Tibial artery (tissue), 4 donors: ENCODE data around the gene RYK.

Experiments
- DNase-seq, 2 donors: peaks; one replicate each; pipeline ENCODE4 v3.0.0-alpha.2; 2019
- H3K27ac ChIP-seq, 2 donors: fragments of 200-600 bp; sonication (generic) in 1 of 2; 1 replicate in 1 of 2; 2 replicates in 1 of 2; pipeline ENCODE4 v1.5.1; 2018 to 2019; ENCODE audit warnings: mild to moderate bottlenecking in 1 of 2
- H3K27me3 ChIP-seq, 2 donors: fragments of 200-600 bp; sonication (generic) in 1 of 2; one replicate each; pipeline versions ENCODE4 v1.5.1 to v1.6.0; 2016 to 2019
- H3K36me3 ChIP-seq, 3 donors: fragments of 200-600 bp; sonication (generic) in 2 of 3; one replicate each; pipeline ENCODE4 v1.5.1; 2016 to 2019; ENCODE audit warnings: mild to moderate bottlenecking in 2 of 3
- H3K4me1 ChIP-seq, 4 donors: fragments of 200-600 bp; sonication (generic) in 2 of 4; 1 replicate in 3 of 4; 2 replicates in 1 of 4; pipeline ENCODE4 v1.5.1; 2016 to 2019
- H3K4me3 ChIP-seq, 2 donors: fragments of 200-600 bp; sonication (generic) in 1 of 2; 1 replicate in 1 of 2; 2 replicates in 1 of 2; pipeline ENCODE4 v1.5.1; 2018 to 2019; ENCODE audit warnings: mild to moderate bottlenecking in 2 of 2
- H3K9me3 ChIP-seq, 3 donors: fragments of 200-600 bp; sonication (generic) in 1 of 3; one replicate each; pipeline ENCODE4 v1.5.1; 2016 to 2019
- CTCF ChIP-seq, 2 experiments: fragments of 200-600 bp in 1 of 2; fragments of 450-650 bp in 1 of 2; IDR thresholded peaks; one replicate each; pipeline ENCODE4 v1.5.1; 2017 to 2019; ENCODE audit warnings: antibody characterized with exemption in 2 of 2, mild to moderate bottlenecking in 1 of 2, moderate library complexity in 1 of 2
- intact Hi-C: fragments of 100-400 bp; cut with DNase I; formaldehyde crosslinking; loops from one replicate; pipeline ENCODE4 v1.15.0; 2023; ENCODE audit warnings: low total_unique reads

The RYK gene

GRCh38 chr3:134126153-134126552 lies 124.5 kb downstream of the RYK start:
- Histone ChIP-seq H3K27ac (no peak overlapping the region), H3K4me3 (no peak overlapping the region), H3K9me3 (peaks cover 0 to 28% (median 0%) of the 10 kb centered on the region in 3 donors), H3K27me3 (no peaks in the 10 kb centered on the region), H3K36me3 (peaks cover 19 to 41% (median 29%) of the 10 kb centered on the region in 3 donors), H3K4me1 (no peaks in the 10 kb centered on the region)
- intact Hi-C loops = loop anchor here (5.0 kb wide), 1 partner anchor 1026 kb away; no protein-coding TSS in a partner anchor
- TF ChIP-seq CTCF (IDR thresholded peaks at IDR 0.05) = no peak
- DNase-seq = no peak

- no peaks in the 10 kb centered on the region for H3K27me3 ChIP-seq
- no peak for DNase-seq
- peaks cover 7 to 9% (median 8%) of the 10 kb centered on the region in 3 donors for H3K36me3 ChIP-seq
- H3K27ac ChIP-seq = no peak overlapping the region
- TF ChIP-seq CTCF (IDR thresholded peaks at IDR 0.05) = no peak
- H3K4me1 ChIP-seq = no peaks in the 10 kb centered on the region
- intact Hi-C loops = no loop called here
- peaks cover 3 to 22% (median 12%) of the 10 kb centered on the region in 3 donors for H3K9me3 ChIP-seq
- no peak overlapping the region for H3K4me3 ChIP-seq
Measured at GRCh38 chr3:134114726-134115125, 135.9 kb downstream of the RYK start.

GRCh38 chr3:134111616-134112015 lies 139.0 kb downstream of the RYK start:
- Histone ChIP-seq H3K27ac (no peak overlapping the region), H3K27me3 (no peaks in the 10 kb centered on the region), H3K4me1 (no peaks in the 10 kb centered on the region), H3K9me3 (peaks cover 0 to 16% (median 0%) of the 10 kb centered on the region in 3 donors), H3K36me3 (peaks cover 7 to 10% (median 9%) of the 10 kb centered on the region in 3 donors), H3K4me3 (no peak overlapping the region)
- no peak for TF ChIP-seq CTCF (IDR thresholded peaks at IDR 0.05)
- intact Hi-C loops = no loop called here
- no peak for DNase-seq

GRCh38 chr3:134110963-134111362 lies 139.7 kb downstream of the RYK start:
- Histone ChIP-seq H3K27me3 (no peaks in the 10 kb centered on the region), H3K4me1 (no peaks in the 10 kb centered on the region), H3K27ac (no peak overlapping the region), H3K9me3 (peaks cover 0 to 16% (median 0%) of the 10 kb centered on the region in 3 donors), H3K36me3 (peaks cover 7 to 10% (median 9%) of the 10 kb centered on the region in 3 donors), H3K4me3 (no peak overlapping the region)
- no peak for DNase-seq
- intact Hi-C loops = no loop called here
- TF ChIP-seq CTCF (IDR thresholded peaks at IDR 0.05) = no peak
